ENCODE results near the gene HNRNPC.
A peak's percentile ranks its signal among the peaks of the same experiment; 100 is the strongest.
"Not testable (repeated sequence)": the region's sequence is repeated elsewhere in the genome, so short reads cannot be mapped to it uniquely, and the experiment has no call there.

Gene HNRNPC

DNA sequence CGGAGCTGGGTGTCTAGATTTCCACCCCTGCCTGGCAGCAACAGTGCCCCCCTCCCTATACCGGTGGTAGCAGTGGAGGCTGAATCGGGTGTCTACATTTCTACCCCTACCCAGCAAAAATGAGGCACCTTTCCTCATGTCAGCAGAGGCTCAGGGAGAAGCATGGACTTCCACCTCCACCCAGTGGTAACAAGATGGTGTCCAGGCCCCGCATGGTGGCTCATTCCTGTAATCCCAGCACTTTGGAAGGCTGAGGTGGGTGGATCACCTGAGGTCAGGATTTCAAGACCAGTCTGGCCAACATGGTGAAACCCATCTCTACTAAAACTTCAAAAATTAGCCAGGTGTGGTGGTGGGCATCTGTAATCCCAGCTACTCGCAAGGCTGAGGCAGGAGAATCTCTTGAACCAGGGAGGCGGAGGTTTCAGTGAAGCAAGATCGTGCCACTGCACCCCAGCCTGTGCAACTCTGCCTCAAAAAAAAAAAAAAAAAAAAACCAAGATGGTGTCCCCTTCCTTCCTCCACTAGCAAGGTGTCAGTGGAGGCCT lies 77.9 kb downstream of the HNRNPC start:
- H3K27ac ChIP-seq, result peak overlapping the region in 8 of 11 experiments; percentile 41 to 84 (median 71); a peak in 15 of 22 replicates
- H3K4me3 ChIP-seq, result peak overlapping the region in 6 of 10 experiments; percentile 41 to 67 (median 56); a peak in 11 of 20 replicates
- no peaks in the 10 kb centered on the region for H3K27me3 ChIP-seq
- no peak; a peak in 1 of 22 replicates for TF ChIP-seq Cebpa-rat (IDR thresholded peaks at IDR 0.05)
- H3K9me3 ChIP-seq (replicated peaks in 1 of 11), result peaks cover 0 to 39% (median 21%) of the 10 kb centered on the region in 11 experiments; a peak in 17 of 22 replicates
- H3K36me3 ChIP-seq, result no peaks in the 10 kb centered on the region
- H3K4me1 ChIP-seq, result peaks cover 14 to 27% (median 25%) of the 10 kb centered on the region in 10 experiments
- H4K20me1 ChIP-seq, result no peaks in the 10 kb centered on the region
- peak overlapping the region in 9 of 11 experiments; percentile 10 to 64 (median 39); a peak in 12 of 22 replicates for H3K9ac ChIP-seq
- H3K4me2 ChIP-seq, result peak overlapping the region; percentile 73 to 95 (median 86)

DNA sequence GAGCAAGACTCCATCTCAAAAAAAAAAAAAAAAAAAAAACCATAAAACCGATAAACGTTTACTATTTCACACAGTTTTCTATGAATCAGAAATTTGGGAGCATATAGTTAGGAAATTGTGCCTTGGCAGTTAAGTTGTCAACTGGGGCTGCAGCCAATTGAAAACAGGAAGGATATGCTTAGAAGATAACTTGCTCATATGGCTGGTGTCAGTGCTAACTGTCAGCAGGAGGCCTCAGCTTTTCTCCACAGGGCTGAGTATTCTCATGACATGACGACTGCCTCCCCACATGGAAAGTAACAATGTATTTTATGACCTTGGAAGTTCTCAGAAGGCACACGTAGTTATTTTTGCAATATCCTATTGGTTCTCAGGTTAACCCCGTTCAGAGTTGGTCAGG lies 83.8 kb downstream of the HNRNPC start:
- no peaks in the 10 kb centered on the region for H4K20me1 ChIP-seq
- peaks cover 0 to 8% (median 3%) of the 10 kb centered on the region in 10 experiments; a peak in 8 of 20 replicates for H3K4me1 ChIP-seq
- H3K9ac ChIP-seq, result no peak overlapping the region
- peaks cover 14 to 38% (median 18%) of the 10 kb centered on the region in 11 experiments; a peak in 21 of 22 replicates for H3K9me3 ChIP-seq (replicated peaks in 1 of 11)
- H3K4me2 ChIP-seq, result peak overlapping the region in 3 of 11 experiments; percentile 8 to 28 (median 14); a peak in 2 of 22 replicates
- no peak for TF ChIP-seq Cebpa-rat (IDR thresholded peaks at IDR 0.05)
- H3K27ac ChIP-seq, result no peak overlapping the region
- no peaks in the 10 kb centered on the region for H3K36me3 ChIP-seq
- H3K27me3 ChIP-seq, result no peaks in the 10 kb centered on the region
- H3K4me3 ChIP-seq, result no peak overlapping the region

DNA sequence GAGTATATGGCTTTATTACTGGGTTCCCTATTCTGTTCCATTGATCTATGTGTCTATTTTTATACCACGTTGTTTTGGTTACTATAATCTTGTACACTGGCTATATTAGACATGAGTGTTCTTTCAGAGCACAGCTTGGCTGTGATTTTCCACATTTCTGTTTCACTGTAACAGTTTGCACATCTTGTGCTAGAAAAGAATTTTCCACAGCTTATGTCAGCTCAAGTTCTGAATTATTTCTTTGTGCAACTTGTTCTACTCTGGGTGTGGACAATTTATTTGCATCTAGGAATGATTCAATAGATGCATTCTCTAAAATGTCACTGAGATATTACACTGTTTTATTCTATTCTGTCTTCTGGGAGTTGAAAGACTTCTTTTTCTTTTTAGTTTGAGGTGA lies 85.0 kb downstream of the HNRNPC start:
- Histone ChIP-seq H3K9me3 (replicated peaks in 1 of 11) (peaks cover 14 to 31% (median 19%) of the 10 kb centered on the region in 11 experiments; a peak in 21 of 22 replicates), H3K27me3 (no peaks in the 10 kb centered on the region), H3K9ac (no peak overlapping the region), H3K4me3 (no peak overlapping the region), H3K36me3 (no peaks in the 10 kb centered on the region), H3K4me2 (no peak overlapping the region), H4K20me1 (no peaks in the 10 kb centered on the region), H3K4me1 (peaks cover 0 to 8% (median 3%) of the 10 kb centered on the region in 10 experiments; a peak in 8 of 20 replicates), H3K27ac (no peak overlapping the region)
- no peak for TF ChIP-seq Cebpa-rat (IDR thresholded peaks at IDR 0.05)

DNA sequence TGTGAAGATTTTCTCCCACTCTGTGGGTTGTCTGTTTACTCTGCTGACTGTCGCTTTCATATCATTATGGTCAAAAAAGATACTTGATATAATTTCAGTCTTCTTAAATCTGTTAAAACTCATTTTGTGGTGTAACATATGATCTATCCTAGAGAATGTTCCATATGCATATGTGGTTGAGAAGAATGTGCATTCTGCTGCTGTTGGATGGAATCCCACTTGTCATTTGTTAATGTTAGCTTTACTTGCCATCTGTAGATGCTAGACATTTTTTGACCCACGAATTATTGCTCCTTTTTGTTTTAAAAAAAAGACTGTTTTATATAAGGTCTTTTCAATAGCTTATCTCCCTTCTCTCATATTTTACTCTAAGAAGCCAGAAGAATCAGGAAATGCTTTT lies 87.1 kb downstream of the HNRNPC start:
- Histone ChIP-seq H3K4me1 (peaks cover 0 to 8% (median 3%) of the 10 kb centered on the region in 10 experiments; a peak in 8 of 20 replicates), H3K9ac (no peak overlapping the region), H3K9me3 (replicated peaks in 1 of 11) (peaks cover 10 to 24% (median 14%) of the 10 kb centered on the region in 11 experiments; a peak in 17 of 22 replicates), H3K27me3 (no peaks in the 10 kb centered on the region), H4K20me1 (no peaks in the 10 kb centered on the region), H3K27ac (no peak overlapping the region), H3K4me2 (no peak overlapping the region), H3K36me3 (no peaks in the 10 kb centered on the region), H3K4me3 (no peak overlapping the region)
- no peak for TF ChIP-seq Cebpa-rat (IDR thresholded peaks at IDR 0.05)

DNA sequence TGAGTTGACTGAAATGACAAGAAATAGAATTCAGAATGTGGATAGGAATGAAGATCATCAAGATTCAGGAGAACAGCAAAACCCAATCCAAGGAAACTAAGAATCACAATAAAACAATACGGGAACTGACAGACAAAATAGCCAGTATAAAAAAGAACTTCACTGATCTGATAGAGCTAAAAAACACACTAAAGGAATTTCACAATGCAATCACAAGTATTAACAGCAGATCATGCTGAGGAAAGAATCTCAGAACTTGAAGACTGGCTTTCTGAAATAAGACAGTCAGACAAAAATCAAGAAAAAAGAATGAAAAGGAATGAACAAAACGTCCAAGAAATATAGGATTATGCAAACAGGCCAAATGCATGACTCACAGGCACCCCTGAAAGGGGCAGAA lies 98.1 kb downstream of the HNRNPC start:
- TF ChIP-seq Cebpa-rat (IDR thresholded peaks at IDR 0.05), result no peak
- no peaks in the 10 kb centered on the region for H4K20me1 ChIP-seq
- peaks cover 13 to 44% (median 31%) of the 10 kb centered on the region in 11 experiments; a peak in 20 of 22 replicates for H3K9me3 ChIP-seq (replicated peaks in 1 of 11)
- H3K9ac ChIP-seq, result no peak overlapping the region
- H3K27me3 ChIP-seq, result no peaks in the 10 kb centered on the region
- H3K4me3 ChIP-seq, result no peak overlapping the region
- no peak overlapping the region for H3K4me2 ChIP-seq
- peaks cover 0 to 19% (median 8%) of the 10 kb centered on the region in 10 experiments; a peak in 9 of 20 replicates for H3K4me1 ChIP-seq
- H3K27ac ChIP-seq, result no peak overlapping the region
- H3K36me3 ChIP-seq, result no peaks in the 10 kb centered on the region

DNA sequence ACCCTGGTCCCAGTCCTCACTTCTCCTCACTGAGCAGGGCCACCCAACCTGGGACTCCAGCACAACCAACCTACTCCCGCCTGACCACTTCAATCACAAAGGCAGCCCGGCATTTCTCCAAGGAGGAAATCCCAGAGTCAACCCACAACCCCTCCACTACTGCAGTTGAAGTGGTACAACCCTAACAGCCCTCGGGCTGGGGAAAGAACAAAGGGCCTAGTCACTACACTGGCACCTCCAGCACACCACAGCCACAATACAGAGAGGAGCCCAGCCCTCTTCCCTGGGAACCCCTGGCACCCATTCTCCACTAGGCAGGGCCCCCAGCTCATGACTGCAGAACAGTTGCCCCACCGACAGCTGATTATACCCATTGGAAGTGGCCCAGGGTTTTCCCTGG lies 99.7 kb downstream of the HNRNPC start:
- no peak for TF ChIP-seq Cebpa-rat (IDR thresholded peaks at IDR 0.05)
- H4K20me1 ChIP-seq, result no peaks in the 10 kb centered on the region
- peaks cover 13 to 44% (median 31%) of the 10 kb centered on the region in 11 experiments; a peak in 20 of 22 replicates for H3K9me3 ChIP-seq (replicated peaks in 1 of 11)
- H3K36me3 ChIP-seq, result no peaks in the 10 kb centered on the region
- H3K4me3 ChIP-seq, result no peak overlapping the region
- H3K4me2 ChIP-seq, result peak overlapping the region in 7 of 11 experiments; percentile 18 to 51 (median 33); a peak in 11 of 22 replicates
- no peak overlapping the region for H3K27ac ChIP-seq
- no peak overlapping the region for H3K9ac ChIP-seq
- no peaks in the 10 kb centered on the region for H3K27me3 ChIP-seq
- H3K4me1 ChIP-seq, result peaks cover 0 to 23% (median 10%) of the 10 kb centered on the region in 10 experiments; a peak in 9 of 20 replicates

DNA sequence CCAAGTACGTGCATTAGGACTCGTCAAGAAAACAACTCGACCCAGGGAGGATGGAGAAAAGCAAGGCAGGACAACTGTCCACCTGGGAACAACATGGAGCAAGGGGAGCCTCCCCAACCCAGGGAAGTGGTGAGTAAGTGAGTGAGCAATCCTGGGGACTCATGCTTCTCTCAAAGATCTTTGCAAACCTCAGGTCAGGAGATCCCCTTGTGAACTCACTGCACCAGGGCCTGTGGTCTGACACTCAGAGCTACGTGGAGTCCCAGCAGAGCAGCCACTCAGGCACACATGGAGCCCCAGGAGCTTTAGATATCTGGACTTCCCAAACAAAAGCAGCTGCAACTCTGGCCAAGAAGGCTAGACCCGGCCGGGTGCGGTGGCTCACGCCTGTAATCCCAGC lies 101.2 kb downstream of the HNRNPC start:
- Histone ChIP-seq H3K4me1 (peaks cover 0 to 31% (median 18%) of the 10 kb centered on the region in 10 experiments; a peak in 11 of 20 replicates), H3K36me3 (no peaks in the 10 kb centered on the region), H3K9ac (no peak overlapping the region), H3K4me2 (no peak overlapping the region), H3K9me3 (replicated peaks in 1 of 11) (peaks cover 13 to 44% (median 31%) of the 10 kb centered on the region in 11 experiments; a peak in 20 of 22 replicates), H3K4me3 (no peak overlapping the region), H4K20me1 (no peaks in the 10 kb centered on the region), H3K27me3 (no peaks in the 10 kb centered on the region), H3K27ac (no peak overlapping the region)
- TF ChIP-seq Cebpa-rat (IDR thresholded peaks at IDR 0.05), result no peak

DNA sequence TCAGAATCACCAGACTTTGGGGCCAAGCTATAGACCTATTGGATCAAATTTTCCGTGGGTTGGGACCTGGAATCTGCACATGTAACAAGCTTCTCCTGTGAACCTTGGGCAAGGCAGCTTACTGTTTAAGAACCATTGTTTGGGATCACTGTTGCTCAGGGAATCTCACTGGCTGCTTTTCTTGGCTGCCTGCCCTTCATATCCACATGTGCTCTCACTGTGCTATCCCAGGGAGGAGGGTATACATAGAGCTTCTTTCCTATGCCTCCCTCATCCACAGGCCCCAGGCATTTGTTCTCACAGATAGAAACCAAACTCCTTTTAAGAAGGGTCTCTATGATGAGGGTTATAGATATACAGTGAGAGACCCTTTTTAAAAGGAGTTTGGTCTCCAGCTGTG lies 103.6 kb downstream of the HNRNPC start:
- H3K27me3 ChIP-seq, H3K27ac ChIP-seq, H4K20me1 ChIP-seq, H3K4me3 ChIP-seq, H3K4me2 ChIP-seq, H3K36me3 ChIP-seq, H3K9ac ChIP-seq: not testable (repeated sequence)
- peaks cover 0 to 31% (median 18%) of the 10 kb centered on the region in 10 experiments; a peak in 11 of 20 replicates for H3K4me1 ChIP-seq
- H3K9me3 ChIP-seq (replicated peaks in 1 of 11), result peaks cover 9 to 26% (median 15%) of the 10 kb centered on the region in 11 experiments; a peak in 18 of 22 replicates

DNA sequence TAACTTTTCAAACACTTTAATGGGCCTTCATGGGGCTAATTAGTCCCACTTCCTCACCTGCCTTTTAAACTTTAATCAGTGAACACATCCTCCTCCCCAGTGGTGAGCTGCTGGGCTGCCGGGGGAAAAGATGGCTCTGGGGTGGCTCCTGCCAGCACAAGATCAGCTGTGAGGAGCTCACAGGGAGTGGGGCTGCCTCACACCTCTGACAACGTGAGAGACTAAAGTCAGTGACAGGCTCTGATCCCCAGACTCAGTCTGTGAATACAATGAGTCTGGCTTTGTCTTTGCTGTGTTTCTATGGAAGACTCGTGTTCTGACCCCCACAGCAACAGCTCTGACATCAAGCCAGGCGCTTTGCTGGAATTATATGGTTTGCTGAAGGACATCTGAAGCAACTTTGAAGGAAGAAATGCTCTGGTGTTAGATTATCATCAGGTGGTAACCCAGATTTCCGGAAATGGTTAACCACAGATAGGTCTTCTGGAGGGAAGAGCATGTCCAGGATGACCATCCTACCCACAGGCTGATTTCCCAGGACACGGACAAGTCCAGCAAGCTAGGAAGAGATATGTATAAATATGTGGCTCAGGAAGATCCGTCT lies 104.1 kb downstream of the HNRNPC start:
- H3K4me2 ChIP-seq, result peak overlapping the region in 5 of 11 experiments; percentile 0 to 29 (median 12); a peak in 6 of 22 replicates
- not testable (repeated sequence) for H4K20me1 ChIP-seq, H3K27ac ChIP-seq, H3K36me3 ChIP-seq, H3K27me3 ChIP-seq, H3K4me3 ChIP-seq, H3K9ac ChIP-seq
- H3K4me1 ChIP-seq, result peaks cover 0 to 27% (median 18%) of the 10 kb centered on the region in 10 experiments; a peak in 11 of 20 replicates
- peaks cover 3 to 20% (median 10%) of the 10 kb centered on the region in 11 experiments; a peak in 12 of 22 replicates for H3K9me3 ChIP-seq (replicated peaks in 1 of 11)

All from BLaER1 treated with 17β-estradiol and CSF1 and Interleukin-3, amounts not matched to agents 10 nM and 100 nM (cell line).